Retinal pigment epithelial cell (primary cell): Measurements from ENCODE around the gene PECR.

Experiments used
- DNase-seq: peaks from one replicate; pipeline ENCODE4 v3.0.0-alpha.2; 2010; ENCODE audit warnings: low read depth
- H3K4me3 ChIP-seq: 2 replicates; pipeline ENCODE4 v1.5.1; 2011; ENCODE audit warnings: mild to moderate bottlenecking, low read length, control low read depth, moderate library complexity
- TF ChIP-seq, protein P1 (sequence below): conservative IDR thresholded peaks from 2 replicates; pipeline ENCODE4 v1.5.1; 2011; ENCODE audit warnings: low read depth, low read length, control low read depth, inconsistent platforms

The PECR gene

DNA sequence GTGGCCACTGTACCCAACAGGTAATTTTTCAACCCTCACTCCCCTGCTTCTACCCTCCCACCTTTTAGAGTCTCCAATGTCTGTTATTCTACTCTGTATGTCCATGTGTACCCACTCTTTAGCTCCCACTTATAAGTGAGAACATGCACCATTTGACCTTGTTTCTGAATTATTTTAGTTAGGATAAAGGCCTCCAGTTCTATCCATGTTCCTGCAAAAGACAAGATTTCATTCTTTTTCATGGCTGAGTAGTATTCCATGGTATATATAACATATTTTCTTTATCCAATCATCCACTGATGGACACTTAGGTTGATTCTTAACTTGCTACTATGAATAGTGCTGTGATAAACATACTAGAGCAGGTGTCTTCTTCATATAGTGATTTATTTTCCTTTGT, 9.1 kb downstream of the PECR start:
- DNase-seq: no peak
- TF ChIP-seq, protein P1, sequence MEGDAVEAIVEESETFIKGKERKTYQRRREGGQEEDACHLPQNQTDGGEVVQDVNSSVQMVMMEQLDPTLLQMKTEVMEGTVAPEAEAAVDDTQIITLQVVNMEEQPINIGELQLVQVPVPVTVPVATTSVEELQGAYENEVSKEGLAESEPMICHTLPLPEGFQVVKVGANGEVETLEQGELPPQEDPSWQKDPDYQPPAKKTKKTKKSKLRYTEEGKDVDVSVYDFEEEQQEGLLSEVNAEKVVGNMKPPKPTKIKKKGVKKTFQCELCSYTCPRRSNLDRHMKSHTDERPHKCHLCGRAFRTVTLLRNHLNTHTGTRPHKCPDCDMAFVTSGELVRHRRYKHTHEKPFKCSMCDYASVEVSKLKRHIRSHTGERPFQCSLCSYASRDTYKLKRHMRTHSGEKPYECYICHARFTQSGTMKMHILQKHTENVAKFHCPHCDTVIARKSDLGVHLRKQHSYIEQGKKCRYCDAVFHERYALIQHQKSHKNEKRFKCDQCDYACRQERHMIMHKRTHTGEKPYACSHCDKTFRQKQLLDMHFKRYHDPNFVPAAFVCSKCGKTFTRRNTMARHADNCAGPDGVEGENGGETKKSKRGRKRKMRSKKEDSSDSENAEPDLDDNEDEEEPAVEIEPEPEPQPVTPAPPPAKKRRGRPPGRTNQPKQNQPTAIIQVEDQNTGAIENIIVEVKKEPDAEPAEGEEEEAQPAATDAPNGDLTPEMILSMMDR: no peak
- no peak overlapping the region for H3K4me3 ChIP-seq

DNA sequence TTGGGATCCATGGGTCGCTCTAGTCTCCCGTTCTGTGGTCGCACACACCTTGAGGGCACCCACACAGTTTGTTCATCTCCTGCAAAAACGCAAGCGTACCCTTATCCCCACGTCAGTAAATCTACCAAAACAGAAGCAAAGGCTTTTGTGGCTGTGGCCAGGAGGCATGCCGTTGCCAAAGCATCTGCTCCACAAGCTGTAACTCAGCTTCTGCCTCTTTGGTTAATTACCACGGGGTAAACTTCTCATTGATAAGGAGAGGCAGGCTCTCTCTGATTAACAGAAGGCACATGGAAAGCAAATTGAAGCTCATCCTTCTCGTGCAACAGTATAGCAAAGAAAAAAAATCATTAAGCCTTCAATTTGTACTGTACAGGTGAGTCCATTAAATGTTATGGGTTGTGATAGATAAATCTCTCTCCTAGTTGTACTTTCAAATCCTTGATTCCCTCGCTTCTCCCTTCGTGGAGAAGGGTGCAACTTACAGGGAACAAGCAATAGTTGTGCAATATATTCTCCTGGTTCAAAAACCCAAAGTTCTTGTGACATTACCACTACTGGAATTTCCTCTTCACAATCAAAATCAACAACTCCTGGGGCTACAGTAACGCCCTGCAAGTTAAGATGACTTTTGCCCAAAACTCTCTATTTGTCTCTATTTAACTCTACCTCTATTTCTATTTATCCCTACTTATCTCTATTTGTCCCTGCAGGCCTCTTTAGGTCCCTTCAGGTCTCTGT, 10.3 kb downstream of the PECR start:
- no peak overlapping the region for H3K4me3 ChIP-seq
- DNase-seq: no peak
- TF ChIP-seq, protein P1: no peak

DNA sequence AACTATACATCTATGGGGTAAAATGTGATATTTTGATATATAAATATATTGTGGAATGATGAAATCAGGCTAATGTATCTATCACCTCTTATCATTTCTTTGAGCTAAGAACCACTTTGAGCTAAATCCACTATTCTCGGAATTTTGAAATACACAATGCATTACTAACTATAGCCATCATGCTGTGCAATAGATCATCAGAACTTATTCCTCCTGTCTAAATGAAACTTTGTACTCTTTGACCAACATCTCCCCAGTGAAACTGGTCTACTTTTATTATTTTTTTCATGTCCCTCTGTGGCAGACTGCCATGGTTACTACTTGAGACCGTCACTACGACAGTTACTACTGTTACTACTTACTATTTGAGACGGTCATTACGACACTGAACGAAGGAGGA, 11.4 kb downstream of the PECR start:
- TF ChIP-seq, protein P1: no peak
- no peak overlapping the region for H3K4me3 ChIP-seq
- no peak for DNase-seq

DNA sequence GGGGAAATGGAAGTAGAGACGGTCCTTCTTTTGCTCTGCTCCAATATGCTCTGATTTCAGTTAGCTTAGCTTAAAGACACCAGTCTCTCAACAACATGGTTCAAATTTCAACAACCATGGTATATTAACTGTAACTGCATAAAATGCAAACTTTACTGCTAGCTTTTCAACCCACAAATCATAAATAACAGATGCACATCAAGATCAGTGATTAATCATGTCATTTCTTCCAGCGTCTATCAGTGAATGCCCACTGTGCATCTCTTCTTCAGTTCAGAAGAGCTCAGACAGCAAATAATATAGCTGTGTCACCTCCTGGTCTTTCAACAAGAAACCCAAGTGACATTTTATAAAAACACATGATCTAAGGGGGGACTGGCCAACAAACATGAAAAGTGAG, 12.6 kb downstream of the PECR start:
- DNase-seq: no peak

DNA sequence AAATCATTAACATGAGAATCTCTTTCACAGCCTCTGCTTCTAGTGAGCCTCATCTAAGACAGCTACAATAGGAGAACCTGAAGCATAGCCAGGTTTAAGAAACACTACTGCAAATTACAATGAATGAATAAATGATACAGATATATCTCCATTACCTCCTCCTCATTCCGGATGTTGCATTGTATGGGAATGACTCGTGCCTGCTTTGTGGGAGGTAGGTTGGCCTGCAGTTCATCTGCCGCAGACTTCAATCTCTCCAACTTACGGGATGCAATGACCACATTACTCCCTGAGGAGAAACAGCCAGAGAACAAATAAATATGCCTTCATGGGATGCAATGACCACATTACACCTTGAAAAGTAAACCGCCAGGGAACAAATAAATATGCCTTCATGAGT, 15.4 kb downstream of the PECR start:
- no peak for DNase-seq
- TF ChIP-seq, protein P1: no peak

More for the DNA sequence above, 12.6 kb downstream of the PECR start:
- H3K4me3 ChIP-seq: no peak overlapping the region
- TF ChIP-seq, protein P1: no peak

DNA sequence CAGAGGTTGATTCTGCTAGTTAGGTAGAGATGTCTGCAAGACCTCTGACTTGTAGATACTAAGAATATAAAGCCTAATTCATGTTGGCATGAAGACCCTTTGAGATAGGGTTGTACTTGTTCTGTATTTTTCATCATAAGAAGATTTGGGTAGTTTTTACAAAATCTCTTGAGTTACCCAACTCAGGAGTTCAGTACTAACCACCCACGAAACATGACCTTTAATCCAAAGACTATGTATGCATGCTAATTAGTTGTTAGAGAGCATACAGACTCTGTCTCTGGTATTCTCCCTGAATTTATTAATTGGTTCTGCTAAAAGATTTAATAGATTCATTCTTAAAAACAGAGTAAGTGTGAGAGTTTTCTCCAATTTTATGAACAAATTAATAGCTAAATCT, 16.9 kb downstream of the PECR start:
- DNase-seq: no peak
- TF ChIP-seq, protein P1: no peak
- no peak overlapping the region for H3K4me3 ChIP-seq

More for the DNA sequence above, 15.4 kb downstream of the PECR start:
- no peak overlapping the region for H3K4me3 ChIP-seq

DNA sequence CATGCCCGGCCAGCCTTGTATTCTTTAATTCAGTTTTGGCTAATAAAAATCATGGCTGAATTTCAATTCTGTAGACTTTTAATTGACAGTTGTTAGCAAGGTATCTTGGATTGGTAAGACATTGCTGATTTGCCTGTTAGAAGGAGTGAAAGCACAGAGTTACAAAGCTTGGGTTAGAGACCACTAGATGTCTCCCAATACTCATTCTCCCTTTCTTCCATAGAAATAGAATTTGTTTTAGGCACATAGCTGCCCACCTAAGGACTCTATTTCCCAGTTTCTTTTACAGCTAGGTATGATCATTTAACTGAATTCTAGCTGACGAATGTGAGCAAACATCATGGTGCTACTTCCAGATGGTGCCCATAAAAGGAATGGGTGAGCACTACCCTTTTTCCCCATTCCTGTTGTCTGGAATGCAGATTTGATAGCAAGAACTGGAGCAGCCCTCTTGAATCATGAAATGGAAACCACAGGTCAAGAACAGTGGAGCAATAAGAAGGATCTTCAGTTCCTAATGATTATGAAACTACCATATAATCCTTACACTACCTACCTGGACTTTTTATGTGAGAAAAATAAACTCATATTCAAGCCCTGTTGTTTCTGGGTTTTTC, 17.5 kb downstream of the PECR start:
- no peak for DNase-seq
- no peak overlapping the region for H3K4me3 ChIP-seq
- TF ChIP-seq, protein P1: no peak
